Cardiac muscle cell (in vitro differentiated cells and primary cell): Measurements from ENCODE around the gene LCA5. TPM values are rescaled to one million over a fixed set of nuclear protein-coding genes. Genes with fewer than 3 reads are reported as not detected.

ENCODE experiments used
- DNase-seq, 2 donors: peaks; one replicate each; pipeline versions ENCODE4 v3.0.0 to v3.0.0-alpha.2; 2010 to 2017; ENCODE audit warnings: low read depth in 1 of 2, low spot score in 1 of 2
- H3K27ac ChIP-seq: fragments of 200-600 bp; sonication (generic); 2 replicates; pipeline ENCODE4 v1.5.1; 2016
- H3K27me3 ChIP-seq: fragments of 200-600 bp; sonication (generic); 2 replicates; pipeline ENCODE4 v1.6.0; 2016; ENCODE audit warnings: control low read depth
- H3K36me3 ChIP-seq: fragments of 200-600 bp; sonication (generic); 2 replicates; pipeline ENCODE4 v1.5.1; 2016; ENCODE audit warnings: control low read depth
- H3K4me1 ChIP-seq: fragments of 200-600 bp; sonication (generic); 2 replicates; pipeline ENCODE4 v1.8.1; 2017; ENCODE audit warnings: low read depth, mild to moderate bottlenecking, mixed run types
- H3K4me3 ChIP-seq: fragments of 200-600 bp; sonication (generic); 2 replicates; pipeline ENCODE4 v1.5.1; 2016; ENCODE audit warnings: mild to moderate bottlenecking
- H3K9me3 ChIP-seq: fragments of 200-600 bp; sonication (generic); 2 replicates; pipeline ENCODE4 v1.5.1; 2017; ENCODE audit warnings: low read depth, mild to moderate bottlenecking, control low read depth
- polyA plus RNA-seq: library from polyadenylated mRNA; unstranded; fragments of >200 nt; fragmentation: Nextera tagmentation; extraction: Ambion mirVana; gene quantifications from 2 replicates; pipeline ENCODE4 v1.2.1, GENCODE V29; 2016
- total RNA-seq: library from RNA; depleted of rRNA; stranded (reverse); fragments of >200 nt; gene quantifications from 2 replicates; pipeline ENCODE4 v1.2.3, GENCODE V29; 2016
- TF ChIP-seq, protein P1 (sequence below): IDR thresholded peaks from 2 replicates; pipeline ENCODE4 v1.5.1; 2012; ENCODE audit warnings: low read depth, mild to moderate bottlenecking, low read length

Gene LCA5
- total and polyA plus RNA-seq, 2 experiments from 2014 or later = 4.3 to 5.9 TPM

DNA sequence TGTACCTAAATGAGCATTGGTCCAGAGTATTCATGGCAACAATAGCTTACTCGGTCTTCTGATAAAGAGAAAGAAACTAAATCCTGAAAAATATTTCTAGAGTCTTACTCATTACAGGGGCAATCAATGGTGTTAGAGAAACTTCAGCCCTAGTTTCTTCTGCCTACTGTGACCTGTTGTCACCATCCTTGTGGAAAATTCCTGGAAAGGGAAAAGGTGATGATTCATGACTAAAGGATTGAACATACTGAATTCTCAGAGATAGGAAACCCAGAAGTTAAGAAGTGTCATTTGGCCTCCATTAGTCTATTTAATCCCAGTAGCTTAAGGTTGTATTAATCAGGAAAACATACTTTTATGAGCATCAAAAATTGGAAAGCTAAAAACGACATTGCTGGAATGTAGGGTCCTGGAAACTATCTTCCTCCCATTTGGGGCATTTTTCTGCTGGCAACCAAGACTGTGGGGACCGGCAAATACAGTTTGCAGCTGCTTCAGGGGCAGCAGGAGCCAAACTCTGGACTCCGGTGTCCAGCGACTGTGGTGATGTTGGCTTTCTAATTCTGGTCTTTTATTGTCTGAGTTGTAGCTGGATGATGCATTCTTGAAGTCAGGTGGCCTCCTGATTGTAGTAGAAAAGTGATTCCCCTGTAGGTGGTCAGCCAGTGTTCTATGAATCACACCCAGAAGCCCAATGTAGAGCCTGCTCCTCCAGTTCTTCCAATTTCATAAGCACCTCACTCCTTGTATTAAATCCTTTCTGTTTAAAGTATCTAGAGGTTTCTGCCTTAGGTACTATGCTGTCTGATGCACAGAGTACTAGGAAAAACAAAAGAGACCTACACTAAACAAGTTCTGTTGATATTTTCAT lies 67.6 kb downstream of the LCA5 start:
- H3K36me3 ChIP-seq = no peaks in the 10 kb centered on the region
- TF ChIP-seq, protein P1, sequence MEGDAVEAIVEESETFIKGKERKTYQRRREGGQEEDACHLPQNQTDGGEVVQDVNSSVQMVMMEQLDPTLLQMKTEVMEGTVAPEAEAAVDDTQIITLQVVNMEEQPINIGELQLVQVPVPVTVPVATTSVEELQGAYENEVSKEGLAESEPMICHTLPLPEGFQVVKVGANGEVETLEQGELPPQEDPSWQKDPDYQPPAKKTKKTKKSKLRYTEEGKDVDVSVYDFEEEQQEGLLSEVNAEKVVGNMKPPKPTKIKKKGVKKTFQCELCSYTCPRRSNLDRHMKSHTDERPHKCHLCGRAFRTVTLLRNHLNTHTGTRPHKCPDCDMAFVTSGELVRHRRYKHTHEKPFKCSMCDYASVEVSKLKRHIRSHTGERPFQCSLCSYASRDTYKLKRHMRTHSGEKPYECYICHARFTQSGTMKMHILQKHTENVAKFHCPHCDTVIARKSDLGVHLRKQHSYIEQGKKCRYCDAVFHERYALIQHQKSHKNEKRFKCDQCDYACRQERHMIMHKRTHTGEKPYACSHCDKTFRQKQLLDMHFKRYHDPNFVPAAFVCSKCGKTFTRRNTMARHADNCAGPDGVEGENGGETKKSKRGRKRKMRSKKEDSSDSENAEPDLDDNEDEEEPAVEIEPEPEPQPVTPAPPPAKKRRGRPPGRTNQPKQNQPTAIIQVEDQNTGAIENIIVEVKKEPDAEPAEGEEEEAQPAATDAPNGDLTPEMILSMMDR = no peak
- peak in 1 of 2 donors; percentile 4 for DNase-seq
- H3K9me3 ChIP-seq = no peaks in the 10 kb centered on the region
- no peak overlapping the region for H3K27ac ChIP-seq
- H3K4me3 ChIP-seq = no peak overlapping the region
- H3K27me3 ChIP-seq = no peaks in the 10 kb centered on the region
- H3K4me1 ChIP-seq = peaks cover 5% of the 10 kb centered on the region

DNA sequence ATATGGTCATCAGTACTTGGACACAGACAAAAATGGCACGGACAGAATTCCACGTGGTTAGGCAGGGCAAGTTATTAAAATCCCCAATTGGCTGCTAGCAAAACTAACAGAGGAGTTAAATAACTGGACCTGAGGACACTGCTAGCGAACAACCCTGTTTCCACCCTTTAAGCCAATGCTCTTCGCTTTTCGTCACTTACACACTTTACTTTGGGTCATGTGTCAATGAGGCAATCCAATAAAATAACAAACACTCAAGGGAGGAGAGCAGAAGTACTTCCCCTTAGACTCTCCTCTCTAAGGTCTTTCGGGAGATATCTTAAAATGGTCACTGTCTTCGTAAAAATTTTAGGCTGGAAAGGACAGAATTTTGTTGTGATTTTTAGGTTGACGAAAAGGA lies 68.6 kb downstream of the LCA5 start:
- Histone ChIP-seq H3K36me3 (no peaks in the 10 kb centered on the region), H3K9me3 (no peaks in the 10 kb centered on the region), H3K27ac (no peak overlapping the region), H3K4me1 (peaks cover 5% of the 10 kb centered on the region), H3K4me3 (no peak overlapping the region), H3K27me3 (no peaks in the 10 kb centered on the region)
- TF ChIP-seq, protein P1 = no peak
- DNase-seq = no peak

DNA sequence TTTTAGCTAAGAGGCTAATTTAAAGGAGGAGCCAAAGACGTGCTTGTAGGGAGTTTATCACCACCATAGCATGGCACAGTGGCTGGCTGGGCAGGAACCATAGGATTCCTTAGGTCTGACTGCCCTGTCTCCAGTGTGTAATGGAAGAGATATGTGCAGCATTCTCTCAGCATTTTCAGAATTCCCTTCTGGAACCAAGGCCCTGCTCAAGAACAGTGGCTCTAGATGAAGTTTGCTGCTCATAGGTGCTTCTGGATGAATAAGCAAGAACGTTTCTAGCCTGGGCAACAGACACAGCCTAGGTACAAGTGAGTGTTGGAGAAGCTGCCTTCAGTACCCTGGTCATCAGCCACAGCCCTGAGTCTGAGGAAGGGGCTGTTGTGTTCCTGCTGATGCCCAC lies 69.1 kb downstream of the LCA5 start:
- peaks cover 5% of the 10 kb centered on the region for H3K4me1 ChIP-seq
- no peaks in the 10 kb centered on the region for H3K27me3 ChIP-seq
- DNase-seq = peak in 1 of 2 donors; percentile 11
- no peaks in the 10 kb centered on the region for H3K9me3 ChIP-seq
- H3K27ac ChIP-seq = no peak overlapping the region
- TF ChIP-seq, protein P1 = no peak
- no peak overlapping the region for H3K4me3 ChIP-seq
- no peaks in the 10 kb centered on the region for H3K36me3 ChIP-seq

DNA sequence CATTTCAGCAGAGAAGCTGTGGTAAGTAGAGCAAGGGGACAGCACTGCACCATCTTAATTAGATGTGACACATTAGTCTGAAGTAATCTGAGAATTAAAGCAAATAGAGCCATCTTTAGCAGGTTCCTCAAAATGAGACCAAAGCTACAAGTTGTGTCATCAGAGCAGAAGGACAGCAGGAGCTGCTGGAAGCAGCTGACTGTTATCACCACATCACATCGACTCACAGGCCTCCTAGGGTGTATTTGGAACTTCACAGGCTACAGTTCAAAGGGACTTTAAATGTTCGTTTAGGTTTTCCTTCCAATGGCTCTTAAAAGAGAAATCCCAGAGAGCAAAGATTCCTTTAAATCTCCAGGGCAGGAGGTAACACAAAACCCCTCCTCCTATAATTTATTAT lies 69.5 kb downstream of the LCA5 start:
- DNase-seq = no peak
- Histone ChIP-seq H3K27me3 (no peaks in the 10 kb centered on the region), H3K36me3 (no peaks in the 10 kb centered on the region), H3K27ac (no peak overlapping the region), H3K4me3 (no peak overlapping the region), H3K4me1 (peaks cover 5% of the 10 kb centered on the region), H3K9me3 (no peaks in the 10 kb centered on the region)
- TF ChIP-seq, protein P1 = no peak

DNA sequence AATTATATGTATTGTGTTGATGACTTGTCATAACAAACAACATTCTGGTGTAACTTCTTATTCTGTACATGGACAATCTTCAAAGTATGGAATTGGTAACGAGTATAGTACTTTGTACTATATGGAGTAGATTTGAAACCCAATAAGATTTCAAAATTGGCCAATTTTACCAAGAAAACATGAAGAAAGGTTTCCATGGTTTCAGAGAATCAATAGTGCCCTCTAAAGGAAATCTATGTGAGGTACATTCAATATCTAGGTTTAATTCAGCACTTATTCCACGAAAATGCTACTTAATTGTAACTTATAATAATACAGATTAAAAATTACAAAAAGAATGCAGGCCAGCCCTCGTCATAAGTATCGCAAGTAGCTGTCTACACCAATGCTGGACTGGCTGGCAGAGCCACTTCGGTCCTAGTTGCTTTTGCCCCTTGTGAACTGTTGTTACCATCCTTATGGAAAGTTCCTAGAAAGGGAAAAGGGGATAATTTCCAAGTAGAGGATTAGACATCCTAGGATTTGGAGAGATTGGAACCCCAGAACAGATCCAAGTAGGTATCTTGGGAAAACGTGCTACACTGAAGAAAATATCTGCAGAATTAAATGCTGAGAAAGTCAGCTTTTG lies 70.9 kb downstream of the LCA5 start:
- H3K27ac ChIP-seq = no peak overlapping the region
- TF ChIP-seq, protein P1 = peak; percentile 59
- no peak overlapping the region for H3K4me3 ChIP-seq
- H3K4me1 ChIP-seq = peaks cover 5% of the 10 kb centered on the region
- DNase-seq = peak in 1 of 2 donors; percentile 59
- H3K9me3 ChIP-seq = no peaks in the 10 kb centered on the region
- no peaks in the 10 kb centered on the region for H3K36me3 ChIP-seq
- no peaks in the 10 kb centered on the region for H3K27me3 ChIP-seq
